Measurements from ENCODE around the gene RGS19. TPM values are rescaled to one million over a fixed set of nuclear protein-coding genes. Genes with fewer than 3 reads are reported as not detected.

The RGS19 gene
- total and polyA plus RNA-seq, 11 donors = 3.2 to 25.6 (median 5.3) TPM

GRCh38 chr20:64040231-64041039 is 38.9 kb downstream of the RGS19 start:
- DNase-seq = peak in 1 of 5 donors; percentile 20
- H3K9me3 ChIP-seq = no peaks in the 10 kb centered on the region
- TF ChIP-seq CTCF (IDR thresholded peaks at IDR 0.05) = no peak
- no peak for TF ChIP-seq POLR2A (IDR thresholded peaks at IDR 0.05)
- no peak overlapping the region for H3K4me3 ChIP-seq
- no peak for ATAC-seq
- peak overlapping the region in 11 of 12 donors; percentile 5 to 93 (median 81) for H3K27ac ChIP-seq
- peaks cover 8 to 68% (median 35%) of the 10 kb centered on the region in 12 donors for H3K4me1 ChIP-seq
- H3K27me3 ChIP-seq = peaks cover 0 to 71% (median 44%) of the 10 kb centered on the region in 9 donors
- H3K36me3 ChIP-seq = peaks cover 0 to 2% (median 0%) of the 10 kb centered on the region in 9 donors
- 63 to 70% (median 66%) methylated on average over 9 to 12 of the region's 12 CpGs for WGBS, 4 donors
- intact Hi-C loops (cut with DNase I) = no loop called here

- DNase-seq (peak in 1 of 5 donors; percentile 16), ATAC-seq (peak in 2 of 4 donors; percentile 47 to 52)
- Histone ChIP-seq H3K27me3 (peaks cover 0 to 64% (median 44%) of the 10 kb centered on the region in 9 donors), H3K9me3 (no peaks in the 10 kb centered on the region), H3K36me3 (peaks cover 0 to 9% (median 7%) of the 10 kb centered on the region in 9 donors), H3K27ac (peak overlapping the region; percentile 5 to 93 (median 78)), H3K4me1 (peaks cover 8 to 68% (median 34%) of the 10 kb centered on the region in 12 donors), H3K4me3 (peak overlapping the region; percentile 9 to 62 (median 56))
- WGBS, 4 donors = 7 to 12% (median 9%) methylated on average over 8 to 17 of the region's 17 CpGs
- no peak for TF ChIP-seq CTCF (IDR thresholded peaks at IDR 0.05)
- TF ChIP-seq POLR2A (IDR thresholded peaks at IDR 0.05) = no peak
- intact Hi-C loops (cut with DNase I) = loop anchor here in 9 of 10 donors (1.0 to 10.0 kb wide), 7 partner anchors 17 to 83 kb away; partner anchors contain the start of gene PRPF6 (in 4 of the 9)
Measured at GRCh38 chr20:64039293-64040160, 39.8 kb downstream of the RGS19 start.

- WGBS, 4 donors = 0 to 1% (median 0%) methylated on average over 2 to 91 of the region's 91 CpGs
- peaks cover 0 to 64% (median 44%) of the 10 kb centered on the region in 9 donors for H3K27me3 ChIP-seq
Measured at GRCh38 chr20:64038565-64039292, 40.6 kb downstream of the RGS19 start.

More at GRCh38 chr20:64038565-64039292, 40.6 kb downstream of the RGS19 start:
- intact Hi-C loops (cut with DNase I) = loop anchor here in 9 of 10 donors (1.0 to 10.0 kb wide), 7 partner anchors 18 to 84 kb away; partner anchors contain the start of gene PRPF6 (in 4 of the 9)
- Histone ChIP-seq H3K9me3 (no peaks in the 10 kb centered on the region), H3K4me1 (peaks cover 8 to 74% (median 36%) of the 10 kb centered on the region in 12 donors), H3K27ac (peak overlapping the region; percentile 64 to 93 (median 84)), H3K4me3 (peak overlapping the region; percentile 9 to 62 (median 56)), H3K36me3 (peaks cover 0 to 16% (median 7%) of the 10 kb centered on the region in 9 donors)
- peak; percentile 77 to 89 (median 83) for ATAC-seq
- TF ChIP-seq POLR2A (IDR thresholded peaks at IDR 0.05) (no peak), CTCF (IDR thresholded peaks at IDR 0.05) (peak; percentile 66 to 81 (median 74))
- peak; percentile 80 to 92 (median 87) for DNase-seq

Measured in heart left ventricle (tissue), 16 donors.